GM20431 (cell line): ENCODE measurements around the gene DENND4B.

ENCODE experiments used
- in situ Hi-C: fragments of 300-500 bp; cut with MseI, MboI; formaldehyde crosslinking; loops from one replicate; pipeline ENCODE4 v1.15.0; 2020; ENCODE audit warnings: low sequenced_read_pairs; ENCODE audit not compliant: unreplicated experiment

DENND4B gene

DNA sequence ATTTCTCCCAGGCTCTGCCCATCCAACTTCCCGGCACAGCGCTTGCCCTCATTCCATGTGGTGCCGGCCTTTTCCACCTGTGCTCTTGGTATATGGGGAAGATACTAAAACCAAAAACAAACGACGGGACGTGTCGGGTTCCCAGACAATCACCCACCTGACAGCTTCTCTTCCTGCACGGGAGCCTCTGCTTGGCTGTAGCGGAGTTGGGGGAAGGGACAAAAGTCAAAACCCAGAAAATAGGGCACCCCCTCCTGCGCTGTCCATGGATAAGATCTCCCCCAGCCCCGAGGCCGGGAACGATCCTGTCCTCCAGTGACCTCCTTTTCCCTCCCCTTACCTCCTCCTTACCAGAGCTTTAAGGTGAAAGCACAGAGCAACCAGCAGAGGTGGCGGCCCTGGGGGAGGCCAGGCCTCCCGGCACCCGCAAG, 30.3 kb upstream of the DENND4B start:
- in situ Hi-C loops: loop anchor here (25.0 kb wide), 1 partner anchor 315 kb away; the partner anchor contains the start of genes ILF2 and SNAPIN

DNA sequence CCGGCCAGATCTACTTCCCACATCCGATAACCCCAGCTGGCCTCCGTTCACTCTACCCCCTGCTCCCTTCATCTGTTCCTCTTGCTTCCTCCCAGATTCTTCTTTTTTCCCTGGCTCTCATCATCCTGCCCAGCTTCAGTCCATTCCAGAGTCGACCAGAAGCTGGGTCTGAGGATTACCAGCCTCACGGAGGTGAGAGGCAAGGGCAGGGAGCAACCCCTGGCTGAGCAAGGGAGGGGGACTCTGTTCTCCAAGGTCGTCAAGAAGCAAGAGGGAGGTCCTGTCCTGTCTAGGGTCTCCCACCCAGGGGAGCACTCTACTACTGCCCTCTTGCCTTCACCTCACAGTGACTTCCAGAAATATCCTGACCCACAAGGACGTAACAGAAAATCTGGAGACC, 27.0 kb upstream of the DENND4B start:
- in situ Hi-C loops: no loop called here

DNA sequence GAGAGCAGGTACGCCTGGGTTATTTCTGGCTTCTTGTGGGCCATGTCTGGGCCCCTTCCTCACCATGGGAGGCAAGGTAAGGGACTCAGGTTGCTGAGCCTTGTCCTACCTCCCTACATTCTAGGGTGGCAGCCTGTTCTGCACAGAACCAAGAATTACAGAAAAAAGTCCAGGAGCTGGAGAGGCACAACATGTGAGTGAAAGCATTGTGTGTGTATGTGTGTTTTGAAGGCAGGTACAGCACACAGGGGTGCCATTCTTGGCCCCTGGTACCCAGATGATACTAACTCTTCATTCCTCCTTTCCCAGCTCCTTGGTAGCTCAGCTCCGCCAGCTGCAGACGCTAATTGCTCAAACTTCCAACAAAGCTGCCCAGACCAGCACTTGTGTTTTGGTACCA, 26.6 kb upstream of the DENND4B start:
- in situ Hi-C loops: no loop called here

DNA sequence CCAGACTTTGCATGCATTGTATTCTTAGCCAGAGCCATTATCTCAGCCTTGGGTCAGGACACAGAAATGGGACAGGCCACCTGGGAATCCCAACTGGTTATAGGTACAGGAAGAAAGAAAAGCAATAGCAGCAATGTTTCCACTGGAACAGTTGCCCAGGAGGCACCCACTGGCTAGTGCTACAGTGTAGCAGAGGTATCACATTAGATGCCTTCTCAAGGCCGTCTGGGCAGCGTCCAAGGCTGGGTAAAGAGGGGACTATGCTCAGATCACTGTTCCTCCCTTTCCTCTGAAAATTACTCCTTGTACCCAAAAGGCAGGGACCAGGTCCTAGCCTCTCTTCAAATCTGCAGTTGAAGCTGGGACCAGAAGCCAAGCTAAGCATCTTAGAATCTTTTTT, 23.8 kb upstream of the DENND4B start:
- in situ Hi-C loops: no loop called here

DNA sequence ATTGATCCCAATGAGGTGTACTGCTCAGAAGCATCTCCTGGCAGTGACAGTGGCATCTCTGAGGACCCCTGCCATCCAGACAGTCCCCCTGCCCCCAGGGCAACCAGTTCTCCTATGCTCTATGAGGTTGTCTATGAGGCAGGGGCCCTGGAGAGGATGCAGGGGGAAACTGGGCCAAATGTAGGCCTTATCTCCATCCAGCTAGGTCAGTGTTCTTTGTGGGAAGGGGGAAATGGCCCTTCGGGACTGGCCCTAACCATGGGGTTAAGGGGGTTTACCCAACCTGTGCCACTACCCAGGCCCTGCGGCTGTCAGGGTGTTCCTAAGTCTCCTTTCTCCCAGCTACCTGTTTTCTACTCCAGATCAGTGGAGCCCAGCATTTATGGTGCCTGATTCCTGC, 22.5 kb upstream of the DENND4B start:
- in situ Hi-C loops: no loop called here

- in situ Hi-C loops: no loop called here
Observed at GRCh38 chr1:153968408-153968807, 21.9 kb upstream of the DENND4B start.

GRCh38 chr1:153968000-153968363, 21.5 kb upstream of the DENND4B start:
- in situ Hi-C loops: no loop called here

DNA sequence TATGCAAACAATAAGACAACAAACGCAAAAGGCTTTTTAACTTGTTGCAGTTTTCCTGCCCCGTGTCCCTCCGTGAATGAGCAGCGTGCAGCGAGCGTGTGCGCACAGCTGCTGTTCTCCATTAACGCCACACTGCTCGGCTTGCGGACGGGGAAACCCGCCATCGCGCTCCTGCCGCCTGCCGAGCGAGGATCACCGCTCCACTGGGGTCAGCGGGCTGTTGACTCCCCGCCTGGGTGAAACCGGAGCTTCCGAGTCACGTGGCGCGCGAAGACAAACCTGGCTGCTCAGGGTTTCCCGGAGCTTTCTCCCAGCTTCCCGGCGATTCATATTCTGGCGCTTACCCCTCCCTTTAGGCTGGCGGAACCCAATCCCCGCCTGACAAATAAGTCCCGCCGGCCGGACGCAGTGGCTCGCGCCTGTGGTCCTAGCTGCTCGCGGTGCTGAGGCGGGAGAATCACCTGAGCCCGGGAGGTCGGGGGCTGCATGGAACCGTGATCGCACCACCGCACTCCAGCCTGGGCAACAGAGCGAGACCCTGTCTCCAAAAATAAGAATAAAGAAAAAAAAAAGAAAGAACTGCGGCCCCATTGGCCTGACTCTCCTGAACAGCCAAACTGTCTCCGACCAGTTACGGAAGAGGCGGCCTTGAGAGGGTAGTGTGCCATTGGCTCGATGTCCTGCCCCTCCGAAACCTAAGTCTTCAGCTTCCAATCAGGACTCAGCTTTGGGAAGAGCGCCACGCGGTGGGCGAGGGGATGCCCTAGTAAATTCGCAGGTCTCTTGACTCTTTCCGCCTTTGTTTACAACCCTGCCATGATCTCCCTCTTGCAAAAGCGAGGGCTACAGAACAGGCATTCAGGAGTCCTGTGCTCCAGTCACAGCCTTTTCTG, 20.8 kb upstream of the DENND4B start, which contains the start of gene CREB3L4:
CREB3L4 (plus strand) TSS at position 796 of the 893 bp plus-strand sequence. CDS start 624 bp downstream, outside the sequence.
- in situ Hi-C loops: no loop called here

DNA sequence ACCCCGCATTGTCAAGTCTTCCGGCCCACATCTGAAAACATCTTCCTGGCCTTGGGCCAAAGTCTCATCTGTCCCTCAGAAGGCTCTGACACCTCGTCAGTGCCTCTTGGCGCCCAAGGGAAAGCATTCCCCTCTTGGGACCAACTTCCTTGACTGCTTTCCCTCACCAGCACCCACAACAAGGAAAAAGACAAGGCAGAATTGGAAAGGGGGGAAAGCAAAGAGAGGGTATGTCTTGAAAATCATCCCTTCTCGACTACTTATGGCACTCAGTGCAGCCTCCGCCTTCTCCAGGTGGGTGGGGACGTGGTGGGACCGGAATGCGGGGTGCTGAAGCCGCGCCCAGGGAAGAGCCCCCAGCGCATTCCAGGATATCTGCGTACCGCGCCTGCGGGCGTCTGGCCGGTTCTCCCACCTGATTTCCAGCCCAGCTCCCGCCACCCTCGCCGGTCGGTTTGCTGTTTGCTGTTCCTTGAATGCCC, 17.4 kb upstream of the DENND4B start:
- in situ Hi-C loops: no loop called here

- in situ Hi-C loops: no loop called here
Observed at GRCh38 chr1:153963030-153963849, 16.7 kb upstream of the DENND4B start, which contains the start of gene SLC39A1. TSS of gene SLC39A1 (minus strand) at chr1:153963537. CDS start at chr1:153962715, 822 bp downstream.

- in situ Hi-C loops: no loop called here
Observed at GRCh38 chr1:153962088-153963029, 15.8 kb upstream of the DENND4B start.

DNA sequence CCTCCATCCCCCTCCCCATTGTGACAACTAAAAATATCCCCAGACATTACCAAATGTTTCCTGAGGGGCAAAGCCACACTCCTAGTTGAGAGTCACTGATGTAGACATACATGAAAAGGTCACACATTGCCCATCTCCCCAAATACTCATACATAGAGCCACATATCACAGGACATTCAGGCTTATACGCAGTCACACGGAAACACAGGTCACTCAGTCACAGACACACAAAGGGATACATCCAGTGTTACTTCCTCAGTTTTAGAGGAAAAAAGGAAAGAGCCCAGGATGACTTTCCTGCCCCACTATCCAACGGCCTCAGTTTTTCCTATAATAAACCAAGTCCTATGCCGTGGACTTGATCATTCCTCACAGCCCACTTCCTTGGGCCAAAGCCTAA, 14.9 kb upstream of the DENND4B start:
- in situ Hi-C loops: no loop called here

DNA sequence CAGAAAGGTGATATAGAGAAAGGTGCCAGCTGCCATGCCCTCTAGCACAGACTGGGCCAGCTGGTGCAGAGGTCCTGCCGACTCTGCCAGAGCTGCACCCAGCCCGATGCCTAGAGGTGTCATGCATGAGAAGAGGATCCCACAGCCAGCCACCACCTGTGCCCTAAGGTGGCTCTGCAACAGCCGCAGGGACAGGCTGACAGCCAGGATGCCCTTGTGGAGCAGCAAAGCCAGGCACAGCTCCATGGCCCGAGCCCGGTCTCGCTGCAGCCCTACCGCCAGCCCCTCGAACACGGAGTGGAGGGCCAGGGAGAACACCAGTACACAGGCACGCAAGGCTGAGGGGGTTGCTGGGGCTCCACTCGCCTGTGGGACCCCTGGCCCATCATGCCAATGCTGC, 13.7 kb upstream of the DENND4B start:
- in situ Hi-C loops: no loop called here

- in situ Hi-C loops: no loop called here
Observed at GRCh38 chr1:153959454-153959853, 12.9 kb upstream of the DENND4B start.

GRCh38 chr1:153958961-153959260, 12.4 kb upstream of the DENND4B start:
- in situ Hi-C loops: no loop called here

GRCh38 chr1:153958111-153958960, 11.8 kb upstream of the DENND4B start, which contains the start of gene CRTC2:
TSS of gene CRTC2 (minus strand) at chr1:153958612. CDS start at chr1:153958497, 115 bp downstream.
- in situ Hi-C loops: no loop called here

GRCh38 chr1:153957744-153958110, 11.2 kb upstream of the DENND4B start:
- in situ Hi-C loops: no loop called here

- in situ Hi-C loops: no loop called here
Observed at GRCh38 chr1:153956997-153957715, 10.6 kb upstream of the DENND4B start.
